AG04449 (cell line): ENCODE results near the gene FBXO27.

Source experiments
- CTCF ChIA-PET: fragments of 350-600 bp; formaldehyde crosslinking; extraction: SDS; loops from one replicate; lab custom pipeline; 2021; ENCODE audit warnings: antibody characterized with exemption; lab: Yijun Ruan, JAX
- POLR2A ChIA-PET: fragments of 400-600, 350-600 bp; formaldehyde crosslinking; extraction: SDS; loops from one replicate; lab custom pipeline; 2020; ENCODE audit warnings: antibody characterized with exemption, inconsistent platforms; lab: Yijun Ruan, JAX
- DNase-seq: peaks from one replicate; pipeline ENCODE4 v3.0.0-alpha.2; 2010; ENCODE audit warnings: low read depth, low spot score
- H3K4me3 ChIP-seq: 2 replicates; pipeline ENCODE4 v1.5.1; 2011; ENCODE audit warnings: low read depth, mild to moderate bottlenecking, control low read depth, low read length
- TF ChIP-seq, protein P1 (sequence below): IDR thresholded peaks from one replicate; pipeline ENCODE4 v1.5.1; 2011; ENCODE audit warnings: mild to moderate bottlenecking, moderate library complexity, low read length, control low read depth, inconsistent platforms; ENCODE audit not compliant: insufficient read depth; ENCODE audit errors: missing control alignments

Gene FBXO27

DNA sequence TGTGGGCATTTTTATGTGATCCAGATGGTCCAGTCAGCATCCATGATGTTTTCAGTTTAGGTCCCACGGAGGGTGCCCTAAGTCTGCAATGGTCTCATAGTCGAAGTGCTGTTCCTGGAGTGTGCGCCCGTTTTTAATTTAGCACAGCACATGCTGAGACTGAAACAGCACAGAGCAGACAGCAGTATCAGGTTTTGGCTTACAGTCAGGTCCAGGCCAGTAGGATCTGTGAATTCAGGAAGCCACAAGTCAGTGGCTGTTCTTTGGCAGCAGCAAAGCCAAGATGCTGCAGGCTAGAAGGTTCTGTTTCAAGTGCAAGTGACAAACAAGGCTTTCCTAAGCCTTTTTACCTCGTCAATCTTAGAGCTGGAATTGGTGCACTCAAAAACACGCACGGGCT is 18.3 kb downstream of the FBXO27 start:
- no peak for DNase-seq
- POLR2A ChIA-PET = no interaction called here
- no peak overlapping the region for H3K4me3 ChIP-seq
- CTCF ChIA-PET = no interaction called here
- TF ChIP-seq, protein P1, sequence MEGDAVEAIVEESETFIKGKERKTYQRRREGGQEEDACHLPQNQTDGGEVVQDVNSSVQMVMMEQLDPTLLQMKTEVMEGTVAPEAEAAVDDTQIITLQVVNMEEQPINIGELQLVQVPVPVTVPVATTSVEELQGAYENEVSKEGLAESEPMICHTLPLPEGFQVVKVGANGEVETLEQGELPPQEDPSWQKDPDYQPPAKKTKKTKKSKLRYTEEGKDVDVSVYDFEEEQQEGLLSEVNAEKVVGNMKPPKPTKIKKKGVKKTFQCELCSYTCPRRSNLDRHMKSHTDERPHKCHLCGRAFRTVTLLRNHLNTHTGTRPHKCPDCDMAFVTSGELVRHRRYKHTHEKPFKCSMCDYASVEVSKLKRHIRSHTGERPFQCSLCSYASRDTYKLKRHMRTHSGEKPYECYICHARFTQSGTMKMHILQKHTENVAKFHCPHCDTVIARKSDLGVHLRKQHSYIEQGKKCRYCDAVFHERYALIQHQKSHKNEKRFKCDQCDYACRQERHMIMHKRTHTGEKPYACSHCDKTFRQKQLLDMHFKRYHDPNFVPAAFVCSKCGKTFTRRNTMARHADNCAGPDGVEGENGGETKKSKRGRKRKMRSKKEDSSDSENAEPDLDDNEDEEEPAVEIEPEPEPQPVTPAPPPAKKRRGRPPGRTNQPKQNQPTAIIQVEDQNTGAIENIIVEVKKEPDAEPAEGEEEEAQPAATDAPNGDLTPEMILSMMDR = no peak

DNA sequence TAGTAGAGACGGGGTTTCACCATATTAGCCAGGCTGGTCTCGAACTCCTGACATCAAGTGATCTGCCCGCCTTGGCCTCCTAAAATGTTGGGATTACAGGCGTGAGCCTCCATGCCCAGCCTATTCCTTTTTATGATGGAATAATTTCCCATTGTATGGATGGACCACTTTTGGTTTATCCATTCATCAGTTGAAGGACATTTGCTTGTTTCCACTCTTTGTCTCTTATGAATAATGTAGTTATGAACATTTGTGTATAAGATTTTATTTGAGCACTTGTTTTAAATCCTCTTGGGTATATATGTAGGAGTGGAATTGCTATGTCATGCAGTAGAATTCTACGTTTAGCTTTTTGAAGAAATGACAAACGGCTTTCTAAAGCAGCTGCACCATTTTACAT is 23.3 kb downstream of the FBXO27 start:
- CTCF ChIA-PET = no interaction called here
- POLR2A ChIA-PET = no interaction called here
- no peak overlapping the region for H3K4me3 ChIP-seq
- TF ChIP-seq, protein P1 = no peak
- DNase-seq = no peak

DNA sequence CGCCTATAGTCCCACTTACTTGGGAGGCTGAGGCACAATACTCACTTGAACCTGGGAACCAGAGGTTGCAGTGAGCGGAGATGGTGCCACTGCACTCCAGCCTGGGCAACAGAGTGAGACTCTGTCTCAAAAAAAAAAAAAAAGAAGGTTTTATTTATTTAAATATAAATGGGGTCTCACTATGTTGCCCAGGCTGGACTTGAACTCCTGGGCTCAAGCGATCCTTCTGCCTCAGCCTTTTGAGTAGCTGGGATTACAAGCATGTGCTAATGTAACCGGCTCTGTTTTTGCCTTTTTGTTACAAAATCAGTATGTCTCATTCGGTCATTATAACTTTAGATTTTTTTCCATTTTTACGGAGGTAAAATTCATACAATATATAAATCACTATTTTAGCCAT is 24.2 kb downstream of the FBXO27 start:
- CTCF ChIA-PET = no interaction called here
- TF ChIP-seq, protein P1 = no peak
- POLR2A ChIA-PET = no interaction called here
- no peak overlapping the region for H3K4me3 ChIP-seq
- no peak for DNase-seq

DNA sequence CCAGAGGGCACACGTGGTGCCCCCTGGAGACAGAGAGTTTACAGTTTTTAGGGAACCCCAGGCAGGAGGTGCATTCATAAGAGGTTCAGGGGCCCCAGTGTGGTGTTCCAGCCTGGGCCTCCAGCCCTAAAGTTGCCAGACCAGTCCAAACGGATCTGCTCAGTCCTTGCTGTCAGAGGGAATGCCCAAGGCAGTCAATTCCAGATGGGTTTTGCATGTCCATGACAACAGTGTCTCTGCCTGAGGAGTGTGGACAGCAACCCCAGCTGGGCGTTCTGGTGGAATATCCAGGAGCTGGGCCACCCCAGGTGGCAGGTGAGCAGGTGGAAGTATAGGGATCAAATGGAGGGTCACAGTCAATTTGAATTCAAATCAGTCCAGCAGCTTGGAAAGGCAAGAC is 25.3 kb downstream of the FBXO27 start:
- DNase-seq = no peak
- TF ChIP-seq, protein P1 = no peak
- ChIA-PET CTCF (no interaction called here), POLR2A (no interaction called here)
- H3K4me3 ChIP-seq = no peak overlapping the region

DNA sequence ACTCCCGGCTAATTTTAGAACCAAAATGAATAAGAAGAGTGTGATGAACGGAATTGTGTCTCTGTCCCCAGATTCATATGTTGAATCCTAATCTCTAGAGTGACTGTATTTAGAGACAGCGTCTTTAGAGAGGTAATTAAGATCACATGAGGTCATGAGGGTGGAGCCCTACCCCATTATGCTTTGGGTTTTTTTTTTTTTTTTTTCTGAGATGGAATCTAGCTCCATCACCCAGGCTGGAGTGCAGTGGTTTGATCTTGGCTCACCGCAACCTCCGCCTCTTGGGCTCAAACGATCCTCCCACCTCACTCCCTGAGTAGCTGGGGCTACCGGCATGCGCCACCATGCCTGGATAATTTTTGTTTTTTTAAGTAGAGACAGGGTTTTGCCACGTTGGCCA is 27.9 kb downstream of the FBXO27 start:
- no peak overlapping the region for H3K4me3 ChIP-seq
- ChIA-PET CTCF (no interaction called here), POLR2A (no interaction called here)
- TF ChIP-seq, protein P1 = no peak
- DNase-seq = no peak

DNA sequence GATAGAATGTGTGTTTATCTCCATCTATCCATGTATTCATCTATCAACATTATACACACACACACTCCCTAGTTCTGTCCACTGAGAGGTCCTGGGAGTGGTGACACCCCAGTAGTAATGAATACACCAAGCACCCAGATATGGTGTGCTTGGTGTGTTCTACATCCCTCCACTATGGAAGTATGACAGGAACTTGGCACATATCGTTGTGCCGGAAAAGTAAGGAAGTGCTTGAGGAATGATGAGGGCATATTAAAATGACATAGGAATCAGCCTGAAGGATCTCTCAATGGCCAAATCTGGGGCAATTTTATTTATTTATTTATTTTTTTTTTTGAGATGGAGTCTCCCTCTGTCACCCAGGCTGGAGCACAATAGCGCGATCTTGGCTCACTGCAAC is 28.6 kb downstream of the FBXO27 start:
- H3K4me3 ChIP-seq = no peak overlapping the region
- TF ChIP-seq, protein P1 = no peak
- ChIA-PET POLR2A (no interaction called here), CTCF (no interaction called here)
- DNase-seq = no peak

DNA sequence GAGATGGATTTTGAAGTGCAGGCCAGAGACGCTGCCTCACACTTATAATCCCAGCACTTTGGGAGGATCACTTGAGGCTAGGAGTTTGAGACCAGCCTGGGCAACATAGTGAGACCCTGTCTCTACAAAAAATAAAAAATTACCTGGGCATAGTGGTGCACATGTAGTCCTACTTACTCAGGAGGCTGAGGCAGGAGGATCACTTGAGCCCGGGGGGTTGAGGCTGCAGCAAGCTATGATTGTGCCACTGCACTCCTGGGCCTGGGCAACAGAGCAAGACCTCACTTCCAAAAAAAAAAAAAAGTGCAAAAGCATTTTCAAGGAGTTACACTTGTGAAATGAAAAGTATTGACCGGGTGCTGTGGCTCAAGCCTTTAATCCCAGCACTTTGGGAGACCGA is 29.2 kb downstream of the FBXO27 start:
- TF ChIP-seq, protein P1 = no peak
- POLR2A ChIA-PET = no interaction called here
- no peak for DNase-seq
- CTCF ChIA-PET = no interaction called here
- H3K4me3 ChIP-seq = no peak overlapping the region
